Embryonic facial prominence (tissue), 1 donor: ENCODE results near the gene HDAC4.
"Not testable (repeated sequence)": the region's sequence is repeated elsewhere in the genome, so short reads cannot be mapped to it uniquely, and the experiment has no call there.

ENCODE experiments used
- DNase-seq: peaks from one replicate; pipeline ENCODE4 v3.0.0-alpha.2; 2016; ENCODE audit errors: extremely low spot score

Gene HDAC4

GRCh38 chr2:239294571-239295054 lies 106.2 kb downstream of the HDAC4 start:
- no peak for DNase-seq

DNA sequence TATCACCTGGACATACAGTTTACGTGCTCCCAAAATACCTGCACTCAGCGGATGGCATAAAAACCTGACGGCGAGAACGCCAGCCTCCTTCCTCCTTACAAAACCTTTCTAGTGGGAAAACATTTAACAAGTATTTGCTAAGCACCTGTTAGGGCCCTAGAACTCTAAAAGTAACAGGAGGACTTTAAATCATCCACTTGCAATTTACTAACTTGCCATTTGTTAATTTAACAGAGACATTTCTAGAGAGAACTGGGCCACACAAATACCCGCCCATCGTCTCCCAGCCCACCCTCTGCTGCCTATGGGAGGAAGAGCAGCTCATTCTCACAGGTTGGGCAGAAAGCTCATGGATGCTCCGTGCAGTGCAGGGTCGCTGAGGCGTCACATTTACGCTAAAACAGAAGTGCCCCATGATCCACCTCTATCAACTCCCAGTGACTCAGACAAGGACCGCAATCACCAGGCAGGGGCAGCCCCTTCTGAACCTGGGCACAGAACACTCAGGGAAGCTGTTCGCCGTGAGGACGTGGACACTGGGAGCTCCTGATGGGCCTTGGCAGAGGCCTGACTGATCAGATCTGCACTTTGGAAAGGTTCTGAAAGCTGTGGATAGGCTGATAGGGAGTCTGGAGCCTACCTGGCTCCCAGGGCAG lies 106.9 kb downstream of the HDAC4 start:
- no peak for DNase-seq

GRCh38 chr2:239292959-239293774 lies 107.7 kb downstream of the HDAC4 start:
- no peak for DNase-seq

DNA sequence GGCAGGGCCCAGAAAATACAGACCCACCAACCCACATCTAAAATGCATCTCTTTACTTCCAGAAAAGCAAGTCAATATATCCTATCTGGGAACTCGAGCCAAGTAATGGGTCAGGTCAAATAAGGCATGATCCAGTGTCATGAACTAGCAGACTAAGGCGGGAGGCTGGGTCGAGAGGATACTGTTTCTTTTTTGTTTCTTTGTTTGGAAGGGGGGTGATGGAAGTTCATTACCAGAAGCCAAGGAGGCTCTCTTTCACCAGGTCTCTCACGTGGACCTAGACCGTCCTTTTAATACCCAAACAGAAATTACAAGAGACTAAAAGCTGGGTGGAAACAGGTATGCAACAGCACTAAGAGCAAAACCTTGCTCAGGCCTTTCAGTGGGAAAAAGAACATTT lies 108.3 kb downstream of the HDAC4 start:
- DNase-seq: no peak

GRCh38 chr2:239291475-239292350 lies 109.1 kb downstream of the HDAC4 start:
- DNase-seq: no peak

DNA sequence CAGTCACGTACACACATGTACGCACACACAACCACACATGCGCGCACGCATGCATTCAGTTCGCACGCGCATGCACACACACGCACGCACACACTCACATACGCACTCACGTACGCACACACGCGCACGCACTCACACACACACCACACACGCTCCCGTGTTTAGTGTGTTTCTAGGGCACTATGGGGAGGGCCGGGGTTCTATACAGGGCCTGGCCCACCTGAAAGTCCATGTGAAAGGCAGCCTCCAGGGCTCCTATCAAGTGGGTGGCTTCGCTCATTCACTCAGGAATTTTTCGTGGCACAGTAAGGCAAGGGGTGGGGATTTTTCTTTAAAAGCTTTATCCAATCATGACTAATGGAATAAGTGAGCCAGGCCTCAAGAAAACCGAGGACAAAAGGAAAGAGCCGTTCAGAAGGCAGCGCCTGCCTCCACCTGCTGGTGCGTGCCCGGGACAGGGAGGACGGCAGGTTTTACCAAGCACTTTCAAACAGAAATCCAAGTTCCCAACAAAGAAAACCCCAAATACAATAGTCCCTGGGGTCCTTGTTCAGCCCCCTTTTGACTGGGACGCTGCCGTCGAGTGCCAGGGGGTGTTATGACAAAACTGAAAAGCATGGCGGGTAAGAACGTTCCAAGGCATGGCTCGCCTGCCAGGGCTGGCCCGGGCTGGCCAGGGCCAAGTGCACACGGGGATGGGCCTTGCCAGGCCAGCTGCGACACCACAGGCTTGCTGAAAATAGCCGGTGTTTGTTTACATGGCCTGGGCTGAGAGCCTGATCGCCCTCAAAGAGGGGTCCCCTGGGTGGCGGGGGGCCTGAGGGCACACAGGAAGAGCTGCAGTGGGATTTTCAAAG lies 110.0 kb downstream of the HDAC4 start:
- DNase-seq: no peak

DNA sequence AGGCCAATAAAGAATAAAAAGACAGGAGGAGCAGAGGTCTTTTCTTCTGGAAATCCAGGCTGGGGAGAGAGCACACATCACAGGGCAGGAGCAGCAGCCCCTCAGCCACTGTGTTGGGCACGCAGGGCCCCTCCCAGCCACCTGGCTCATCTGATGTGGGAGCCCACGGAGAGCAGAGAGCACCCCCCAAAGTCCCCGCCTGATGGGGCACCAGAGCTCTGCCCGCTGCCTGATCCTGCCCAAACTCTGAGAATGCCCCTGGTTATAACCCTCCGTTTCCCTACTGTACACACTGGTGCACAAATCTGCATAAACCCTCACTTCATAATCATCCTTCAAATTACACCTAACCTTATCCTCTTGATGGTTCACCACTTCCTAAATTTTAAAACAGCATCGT lies 111.3 kb downstream of the HDAC4 start:
- DNase-seq: no peak

DNA sequence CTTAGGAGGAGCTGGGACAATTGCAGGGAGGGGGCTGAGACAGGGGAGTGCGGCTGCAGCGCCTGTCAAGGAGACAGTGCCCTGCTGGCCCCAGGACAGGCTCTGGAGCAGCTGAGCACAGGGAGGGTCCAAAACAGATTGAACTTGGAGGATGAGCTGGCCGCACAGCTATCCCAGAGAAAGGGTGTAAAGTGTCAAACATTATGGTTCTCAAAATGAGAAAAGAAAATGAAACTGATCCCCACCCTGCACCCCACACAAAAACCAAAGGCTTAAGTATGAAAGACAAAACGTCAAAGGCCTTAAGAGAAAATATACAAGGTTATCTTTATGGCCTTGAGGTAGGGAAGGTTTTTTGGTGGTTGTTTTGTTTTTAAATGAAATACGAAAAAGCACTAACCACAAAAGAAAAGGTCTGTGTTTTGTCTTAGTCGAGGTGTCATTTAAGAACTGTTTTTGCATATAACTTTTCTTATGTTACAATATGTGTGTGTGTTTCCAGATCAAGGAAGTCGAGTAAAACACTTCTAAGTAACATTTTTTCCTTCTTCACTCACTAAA lies 111.8 kb downstream of the HDAC4 start:
- DNase-seq: no peak

DNA sequence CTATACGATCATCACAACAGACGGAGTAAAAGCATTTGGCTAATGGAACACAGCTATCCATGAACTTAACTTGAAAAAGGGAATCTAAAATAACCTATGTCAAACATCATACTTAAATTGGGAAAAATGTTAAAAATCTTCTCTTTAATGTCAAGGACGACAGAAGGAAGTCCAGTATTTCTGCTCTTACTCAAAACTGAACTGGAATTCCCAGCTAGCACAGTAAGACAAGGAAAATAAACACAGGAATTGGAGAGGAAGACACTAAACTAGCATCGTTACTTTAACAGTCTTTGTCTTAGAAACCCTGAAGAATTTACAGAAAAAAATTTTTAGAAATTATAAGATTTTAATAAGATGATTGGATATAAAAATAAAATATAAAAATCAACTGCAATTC lies 112.6 kb downstream of the HDAC4 start:
- no peak for DNase-seq

GRCh38 chr2:239287461-239287860 lies 113.4 kb downstream of the HDAC4 start:
- DNase-seq: no peak

DNA sequence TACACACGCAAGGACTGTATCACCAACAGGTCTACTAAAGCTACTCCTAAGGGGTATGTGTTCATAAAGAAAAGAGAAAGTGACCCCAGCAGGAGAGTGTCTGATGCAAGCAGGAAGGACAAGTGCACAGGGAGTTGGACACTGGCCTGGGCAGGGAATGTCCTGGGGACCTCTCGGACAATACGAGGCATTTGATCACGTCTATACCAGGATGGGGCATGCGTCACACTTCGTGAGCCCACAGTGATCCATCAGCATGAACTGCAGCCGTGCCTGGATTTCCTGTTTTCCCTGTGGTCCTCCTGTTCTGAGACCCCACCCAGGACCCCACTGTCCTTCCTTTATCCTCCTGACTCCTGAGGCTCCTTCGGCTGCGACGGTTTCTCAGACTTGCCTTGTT lies 113.9 kb downstream of the HDAC4 start:
- DNase-seq: no peak

DNA sequence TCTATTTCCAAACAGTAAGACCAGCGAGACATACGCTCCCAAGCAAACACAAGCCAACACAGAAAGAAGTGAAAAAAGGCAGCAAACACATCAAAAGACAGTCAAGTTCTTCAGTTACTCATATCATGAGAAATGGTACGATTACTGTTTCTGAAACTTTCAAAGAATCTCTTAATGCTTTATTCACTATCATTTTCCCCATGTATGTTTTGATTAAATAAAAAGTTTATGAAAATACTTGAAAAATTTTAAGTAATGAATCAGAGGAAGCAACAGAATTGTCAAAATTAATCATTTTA lies 114.9 kb downstream of the HDAC4 start:
- DNase-seq: no peak

DNA sequence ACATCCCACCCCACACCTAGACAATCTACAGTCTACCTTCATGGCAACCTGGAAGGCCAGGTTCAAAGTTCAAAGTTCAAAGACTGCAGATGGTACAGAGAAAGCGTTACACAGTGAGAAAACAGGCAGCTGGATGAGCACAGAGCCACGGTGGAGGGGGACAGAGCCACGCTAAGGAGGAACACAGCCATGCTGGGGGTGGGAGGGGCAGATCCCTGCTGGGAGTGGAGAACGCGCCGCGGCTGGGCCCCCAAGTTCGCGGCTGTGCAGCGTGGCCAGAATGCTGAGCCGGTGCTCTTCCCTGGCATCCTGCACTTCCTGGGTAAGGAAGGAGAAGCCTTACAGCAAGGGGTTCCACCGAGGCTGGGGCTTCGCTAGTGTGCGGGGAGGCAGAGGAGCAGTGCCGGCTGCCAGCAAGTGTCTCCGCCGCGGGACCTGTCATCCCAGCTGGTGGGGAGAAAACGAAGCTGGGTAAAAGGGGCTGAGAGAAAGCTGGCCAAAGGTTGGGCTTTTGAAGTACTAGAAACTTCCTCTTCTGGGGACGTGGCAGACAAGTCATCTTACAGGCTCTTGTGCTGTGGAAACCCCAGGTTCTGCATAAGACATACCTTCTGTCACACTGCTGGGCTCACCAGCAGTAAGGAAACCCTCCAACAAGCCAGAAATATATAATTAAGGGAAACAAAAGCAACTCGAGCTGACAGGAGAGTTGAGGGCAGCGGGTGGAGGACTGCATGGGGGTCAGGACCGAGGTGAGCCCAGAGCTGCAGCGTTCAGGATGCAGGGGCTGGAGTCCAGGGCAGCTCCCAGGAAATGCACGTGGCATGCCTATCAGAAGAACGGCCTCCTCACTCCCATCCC lies 115.5 kb downstream of the HDAC4 start:
- DNase-seq: no peak

GRCh38 chr2:239283961-239284795 lies 116.6 kb downstream of the HDAC4 start:
- DNase-seq: no peak

DNA sequence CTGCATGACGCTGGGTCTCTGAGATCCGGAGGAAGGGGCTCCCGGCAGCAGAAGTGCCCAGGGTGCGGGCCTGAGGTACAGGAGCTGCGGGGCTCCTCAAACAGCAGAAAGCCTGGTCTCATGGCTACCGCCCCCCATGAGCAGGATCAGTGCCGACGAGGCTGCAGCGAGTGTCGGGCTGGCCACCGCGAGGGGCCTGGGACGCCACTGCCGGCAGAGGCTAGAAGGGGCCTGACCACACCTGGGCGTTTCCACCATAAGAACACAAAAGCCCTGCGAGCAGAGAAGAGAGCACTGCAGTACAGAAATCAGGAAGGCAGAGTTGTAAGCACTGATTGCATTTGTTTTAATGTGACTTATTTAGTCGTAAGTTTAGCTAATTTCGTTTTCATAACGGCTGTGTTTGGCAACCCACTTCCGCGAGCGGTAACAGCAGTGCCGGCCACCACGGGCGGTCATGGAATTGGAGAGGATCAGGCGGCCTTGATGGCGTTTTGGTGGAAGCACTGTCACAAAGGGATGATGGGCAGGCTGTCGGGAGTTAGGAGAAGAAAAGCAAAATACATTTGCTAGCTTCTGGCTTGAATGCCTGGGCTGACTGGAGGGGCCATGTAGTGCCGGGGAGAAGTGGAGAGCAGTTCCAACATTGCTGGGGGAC lies 117.4 kb downstream of the HDAC4 start:
- DNase-seq: no peak

DNA sequence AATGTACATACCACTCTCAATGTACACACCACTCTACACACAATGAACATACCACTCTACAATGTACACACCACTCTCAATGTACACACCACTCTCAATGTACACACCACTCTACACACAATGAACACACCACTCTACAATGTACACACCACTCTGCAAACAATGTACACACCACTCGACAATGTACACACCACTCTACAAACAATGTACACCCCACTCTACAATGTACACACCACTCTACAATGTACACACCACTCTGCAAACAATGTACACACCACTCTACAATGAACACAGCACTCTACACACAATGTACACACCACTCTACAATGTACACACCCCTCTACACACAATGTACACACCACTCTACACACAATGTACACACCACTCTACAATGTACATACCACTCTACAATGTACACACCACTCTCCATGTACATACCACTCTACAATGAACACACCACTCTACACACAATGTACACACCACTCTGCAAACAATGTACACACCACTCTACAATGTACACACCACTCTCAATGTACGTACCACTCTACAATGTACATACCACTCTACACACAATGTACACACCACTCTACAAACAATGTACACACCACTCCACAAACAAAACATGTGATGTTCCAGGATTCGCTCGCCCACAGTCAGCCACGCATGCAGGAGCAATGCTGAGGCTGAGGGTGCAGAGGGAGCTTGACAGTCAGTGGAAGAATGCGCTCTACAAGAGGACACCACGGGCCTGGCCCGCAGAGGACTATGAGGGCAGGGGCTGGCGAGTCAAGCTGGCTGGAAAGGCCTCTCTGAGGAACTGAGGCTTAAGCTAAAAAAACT lies 118.2 kb downstream of the HDAC4 start:
- no peak for DNase-seq

DNA sequence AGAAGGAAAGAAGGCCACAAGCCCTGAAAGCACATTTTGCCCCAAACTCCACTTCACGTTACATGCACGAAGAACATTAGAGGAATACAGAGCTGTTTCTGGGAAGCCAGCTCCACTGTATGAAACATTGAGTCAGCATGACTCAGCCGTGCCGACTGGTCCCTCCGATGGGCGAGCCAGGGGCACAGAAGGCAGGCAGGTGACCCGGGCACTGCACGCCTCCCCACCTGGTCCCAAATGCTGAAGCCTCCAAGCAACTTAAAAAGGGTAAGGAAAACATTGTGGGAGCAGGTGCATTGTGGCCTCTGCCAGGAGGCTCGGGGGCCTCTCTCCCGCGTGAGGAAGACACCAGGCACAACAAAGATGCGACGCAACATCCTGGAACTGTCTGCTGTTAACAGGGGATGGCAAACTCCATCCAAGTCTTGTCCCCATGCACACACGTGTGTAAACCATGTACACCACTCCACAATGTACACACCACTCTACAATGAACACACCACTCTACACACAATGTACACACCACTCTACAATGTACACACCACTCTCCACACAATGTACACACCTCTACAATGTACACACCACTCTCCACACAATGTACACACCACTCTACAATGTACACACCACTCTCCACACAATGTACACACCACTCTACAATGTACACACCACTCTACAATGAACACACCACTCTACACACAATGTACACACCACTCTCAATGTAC lies 120.4 kb downstream of the HDAC4 start:
- not testable (repeated sequence) for DNase-seq
